GM21390 (cell line): ENCODE data around the gene ARHGAP29.
A peak's percentile ranks its signal among the peaks of the same experiment; 100 is the strongest.

Experiments used
- ATAC-seq: cut with Tn5 transposase; IDR thresholded peaks from one replicate; pipeline ENCODE4 v1.9.1; 2021; ENCODE audit not compliant: unreplicated experiment

The ARHGAP29 gene

DNA sequence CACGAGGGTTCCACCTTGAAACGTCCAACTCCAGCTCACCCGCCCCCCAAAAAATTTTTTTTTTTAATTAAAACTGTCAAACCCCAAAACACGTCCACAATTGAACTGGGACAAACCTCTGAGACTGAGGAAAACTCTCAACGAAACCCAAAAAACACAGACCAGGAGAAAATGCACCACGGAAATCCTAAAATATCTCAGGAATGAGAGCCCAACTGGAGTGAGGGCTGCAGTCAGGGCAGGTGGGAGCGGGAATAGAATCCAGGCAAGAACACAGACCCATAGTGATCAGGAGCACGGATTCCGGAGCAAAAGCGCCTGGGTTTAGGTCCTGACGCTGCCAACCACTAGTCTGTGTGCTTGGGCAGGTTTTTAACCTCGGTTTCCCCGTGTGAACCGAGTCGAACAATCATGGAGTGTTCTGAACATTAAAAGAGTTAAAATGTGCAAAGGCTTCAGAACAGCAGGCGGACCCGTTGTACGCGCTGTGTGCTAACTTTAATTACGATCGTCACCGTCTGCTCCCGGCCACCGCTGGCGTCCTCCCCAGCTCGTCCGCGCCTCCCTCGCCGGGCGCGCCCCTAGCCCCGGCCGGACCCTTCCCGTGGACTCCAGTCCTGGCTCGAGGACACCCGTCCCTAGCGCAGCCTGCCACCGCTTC, 624 bp downstream of the ARHGAP29 start:
- ATAC-seq = peak; percentile 21

DNA sequence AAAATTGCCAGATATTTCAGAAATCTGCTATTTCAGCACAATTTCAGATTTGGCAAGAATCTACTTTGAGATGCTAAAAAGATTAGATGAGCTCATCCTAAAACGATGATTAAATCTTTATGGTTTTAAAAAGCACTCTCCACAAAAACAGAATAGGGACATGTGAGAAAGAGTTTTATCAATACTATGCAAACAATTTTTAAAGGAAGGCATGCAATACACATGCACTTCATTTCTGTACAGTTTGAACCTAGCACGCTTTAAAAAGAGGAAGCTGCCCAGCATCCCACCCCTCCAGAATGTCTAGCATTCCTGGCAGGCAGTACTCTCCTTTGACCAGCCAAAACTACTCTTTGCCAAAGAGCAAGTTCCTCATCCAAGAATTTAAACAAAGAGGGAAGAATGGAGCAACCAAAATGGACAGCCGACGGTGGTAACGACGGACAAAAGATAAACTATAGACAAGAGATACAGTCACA, 1.3 kb downstream of the ARHGAP29 start:
- no peak for ATAC-seq

DNA sequence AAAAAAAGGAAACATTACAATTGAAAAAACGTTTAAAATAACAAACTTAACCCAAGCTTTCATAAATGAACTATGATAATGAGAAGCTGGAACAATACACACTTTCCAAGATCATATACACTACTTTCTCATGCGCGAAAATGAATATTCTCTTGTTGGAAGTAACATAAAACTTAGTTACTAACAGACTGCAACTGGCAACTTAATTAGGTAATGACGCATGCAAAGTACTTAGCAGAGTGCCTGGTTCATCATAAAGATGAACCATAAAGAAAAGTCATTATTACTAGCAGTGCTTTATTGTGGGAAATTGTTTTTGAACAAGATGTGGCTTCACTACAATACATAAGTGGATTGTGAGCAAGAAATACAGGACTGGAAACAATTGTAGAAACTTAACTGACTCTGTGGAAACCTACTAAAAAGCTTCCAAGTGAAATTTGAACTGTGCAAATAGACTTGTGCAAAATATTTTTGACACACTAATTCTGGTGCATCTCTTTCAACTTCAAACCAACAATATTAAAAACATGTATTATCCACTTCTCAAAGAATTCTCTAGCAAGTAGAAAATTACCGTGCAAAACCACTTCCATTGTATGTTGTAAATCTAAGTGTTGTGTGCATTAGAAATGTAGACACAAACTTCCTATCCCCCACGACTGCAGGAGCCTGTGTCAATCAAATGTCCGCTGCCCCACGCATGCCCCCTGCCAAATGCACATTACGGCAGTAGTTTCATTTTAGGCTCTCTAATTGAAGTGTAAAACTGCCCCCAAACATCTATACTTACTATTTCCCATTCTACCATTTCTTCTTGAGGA, 2.0 kb downstream of the ARHGAP29 start:
- no peak for ATAC-seq

DNA sequence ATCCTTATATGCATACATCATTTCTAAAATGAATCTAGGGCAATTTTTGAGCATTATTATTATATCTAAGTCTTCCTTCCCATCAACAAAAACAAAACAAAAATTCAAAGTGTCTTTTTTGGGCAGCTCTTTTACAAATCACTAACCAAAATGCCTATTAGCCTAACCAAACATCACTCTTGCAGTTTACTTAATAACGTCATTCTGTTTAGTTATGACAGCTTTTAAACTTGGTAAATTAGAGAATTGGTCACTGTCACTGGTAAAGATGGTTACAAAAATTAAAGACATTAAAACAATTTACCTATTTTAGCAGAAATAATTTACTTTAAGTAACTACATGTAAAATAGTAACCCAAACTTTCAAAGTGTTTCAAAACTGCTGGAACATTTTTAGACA, 2.8 kb downstream of the ARHGAP29 start:
- no peak for ATAC-seq

DNA sequence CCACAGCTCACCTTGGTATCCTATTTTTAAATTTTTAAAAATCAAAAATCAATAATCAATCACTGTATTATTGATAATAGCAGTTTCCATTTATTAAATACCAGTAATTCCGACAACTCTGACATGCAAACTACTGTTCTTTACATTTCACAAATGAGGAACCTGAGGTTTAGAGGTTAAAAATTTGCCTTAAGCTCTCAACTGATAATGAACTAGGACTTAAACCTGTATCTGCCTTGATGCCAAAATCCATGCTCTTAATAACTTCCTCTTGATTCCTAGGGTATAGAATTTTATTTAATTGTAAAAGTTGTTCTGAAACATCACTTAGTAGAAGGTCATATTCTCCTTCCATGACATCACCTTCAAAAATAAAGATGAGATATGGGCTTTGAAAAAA, 5.6 kb downstream of the ARHGAP29 start:
- ATAC-seq = no peak

DNA sequence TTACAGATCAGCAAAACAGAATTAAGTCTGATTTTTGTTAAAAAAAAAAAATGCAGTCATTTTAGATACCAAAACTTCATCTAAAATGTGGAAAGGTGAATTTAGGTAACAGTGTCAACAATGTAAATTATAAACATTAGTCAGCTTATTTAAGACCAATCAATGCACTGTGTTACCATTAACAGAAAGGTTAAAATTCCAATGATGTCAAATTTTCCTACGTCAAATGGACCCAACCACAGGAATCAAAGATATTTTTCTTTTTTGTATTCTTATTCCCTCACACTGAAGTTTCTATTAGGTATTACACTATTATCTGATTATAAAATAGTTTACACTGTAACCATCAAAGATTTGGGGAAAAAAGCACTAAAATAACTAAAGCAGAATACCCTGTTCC, 6.5 kb downstream of the ARHGAP29 start:
- no peak for ATAC-seq

DNA sequence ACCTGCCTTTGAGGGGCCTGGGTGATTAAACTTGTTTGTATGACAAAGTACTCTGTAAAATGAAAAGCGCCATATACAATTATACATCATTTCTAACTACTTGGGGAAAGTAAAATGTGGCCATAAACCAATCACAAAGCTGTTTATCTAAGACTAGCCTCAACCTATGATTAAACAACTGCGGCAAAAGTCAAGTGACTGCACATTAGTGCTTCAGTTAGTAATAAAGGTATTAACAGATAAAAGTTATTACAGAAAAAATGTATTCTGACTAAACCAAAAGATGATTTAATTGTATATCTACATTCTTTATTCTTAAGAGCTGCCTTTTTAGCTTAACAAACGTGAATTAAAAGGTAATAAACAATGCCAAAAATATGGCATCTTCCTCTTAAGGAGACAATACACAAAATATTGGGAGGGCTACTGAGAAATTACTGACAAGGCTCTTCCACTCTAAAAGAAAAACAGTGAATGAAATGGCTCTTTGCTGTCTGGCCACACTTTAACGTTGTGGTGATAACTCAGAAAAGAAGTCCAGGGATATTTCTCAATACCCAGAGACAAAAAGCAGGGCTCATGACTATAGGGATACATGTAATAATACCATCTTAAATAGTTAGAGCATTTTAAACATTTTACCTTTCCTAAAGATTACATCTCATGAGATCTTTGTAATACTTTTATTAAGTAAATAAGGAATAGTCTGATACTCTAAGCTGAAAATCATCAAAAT, 8.6 kb downstream of the ARHGAP29 start:
- no peak for ATAC-seq

DNA sequence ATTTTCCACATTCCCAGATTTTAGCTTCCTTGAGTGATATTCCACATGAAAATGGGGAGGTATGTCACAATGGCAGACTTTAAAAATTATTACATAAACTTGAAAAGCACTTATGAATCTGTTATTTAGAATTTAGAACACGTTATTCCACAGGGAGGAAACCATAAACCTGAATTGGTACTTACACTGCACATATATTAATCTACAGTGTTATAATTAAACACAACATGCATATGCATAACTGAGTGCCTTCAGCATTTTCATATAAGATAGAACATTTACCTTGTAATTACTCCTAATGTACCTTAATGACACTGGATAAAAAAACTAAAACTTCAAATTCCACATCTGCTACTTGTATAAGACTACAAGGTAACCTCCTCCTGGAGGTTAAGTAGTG, 9.8 kb downstream of the ARHGAP29 start:
- no peak for ATAC-seq

DNA sequence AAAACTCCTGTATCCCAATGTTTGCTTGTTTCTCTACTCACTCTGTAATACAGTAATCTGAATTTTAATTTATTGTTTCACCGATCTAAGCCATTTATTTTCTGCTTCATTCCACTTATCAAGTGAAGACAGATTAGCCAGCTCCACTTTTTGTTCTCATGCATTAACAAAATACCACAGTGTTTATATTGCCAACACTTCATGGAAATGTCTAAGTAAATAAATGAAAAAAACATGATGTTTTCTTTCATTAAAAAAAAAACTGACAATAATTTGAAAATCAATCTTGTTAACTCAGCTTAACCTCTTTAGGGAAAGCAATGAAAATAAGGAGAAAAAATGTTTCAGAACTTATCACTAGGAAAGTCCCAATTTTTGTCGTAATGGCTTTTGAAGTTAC, 11.5 kb downstream of the ARHGAP29 start:
- no peak for ATAC-seq

DNA sequence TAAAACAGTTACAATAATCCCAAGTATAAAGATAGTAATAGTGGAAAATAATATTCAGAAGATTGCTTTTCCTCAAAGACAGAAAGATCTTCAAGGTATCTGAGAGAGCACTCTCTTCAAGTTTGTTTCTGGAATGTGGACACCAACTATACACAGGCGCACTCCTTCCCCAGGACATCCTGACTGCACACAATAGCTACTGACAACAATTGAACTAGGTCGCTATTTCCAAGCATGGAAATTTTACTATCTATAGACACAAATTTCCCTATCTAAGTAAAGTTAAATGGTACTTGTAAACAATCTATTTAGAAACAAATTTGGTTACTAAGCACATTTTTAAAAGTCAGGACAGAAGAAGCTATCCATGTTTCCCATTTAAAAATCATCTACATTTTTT, 19.1 kb downstream of the ARHGAP29 start:
- ATAC-seq = no peak

DNA sequence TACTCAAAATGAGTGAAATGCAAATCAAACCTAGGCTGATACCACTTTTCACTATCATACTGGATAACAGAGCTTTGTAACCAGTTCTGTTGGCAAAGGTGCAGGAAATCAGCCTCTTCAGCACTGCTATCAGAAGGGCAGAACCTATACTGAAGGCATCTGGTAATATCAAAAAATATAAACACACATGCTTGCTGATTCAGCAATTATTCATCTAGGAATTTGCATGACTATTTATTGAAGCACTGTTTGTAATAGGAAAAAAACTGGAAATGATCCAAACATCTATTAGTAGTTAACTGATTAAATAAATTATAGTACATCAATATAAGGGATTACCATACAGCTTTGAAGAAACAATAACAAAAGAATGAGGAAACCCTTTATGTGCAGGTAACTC, 21.4 kb downstream of the ARHGAP29 start:
- ATAC-seq = no peak

DNA sequence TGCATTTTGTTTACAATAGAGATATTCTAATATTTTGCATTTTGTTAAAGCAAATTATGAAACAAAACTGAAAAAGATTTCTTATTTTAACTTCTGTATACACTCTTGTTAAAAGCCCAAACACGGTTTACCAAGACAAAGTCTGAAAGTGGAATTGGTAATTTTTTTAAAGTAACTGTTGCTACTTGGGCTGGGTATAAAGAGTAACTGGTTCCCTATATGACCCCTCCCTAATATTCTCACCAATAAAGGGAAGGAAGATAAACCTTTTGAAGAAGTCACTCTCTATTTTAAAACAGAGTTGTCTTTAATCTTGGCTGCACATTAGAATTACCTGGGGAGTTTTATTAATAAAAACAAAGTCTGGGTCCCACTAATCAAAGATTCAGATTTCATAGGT, 27.4 kb downstream of the ARHGAP29 start:
- no peak for ATAC-seq

DNA sequence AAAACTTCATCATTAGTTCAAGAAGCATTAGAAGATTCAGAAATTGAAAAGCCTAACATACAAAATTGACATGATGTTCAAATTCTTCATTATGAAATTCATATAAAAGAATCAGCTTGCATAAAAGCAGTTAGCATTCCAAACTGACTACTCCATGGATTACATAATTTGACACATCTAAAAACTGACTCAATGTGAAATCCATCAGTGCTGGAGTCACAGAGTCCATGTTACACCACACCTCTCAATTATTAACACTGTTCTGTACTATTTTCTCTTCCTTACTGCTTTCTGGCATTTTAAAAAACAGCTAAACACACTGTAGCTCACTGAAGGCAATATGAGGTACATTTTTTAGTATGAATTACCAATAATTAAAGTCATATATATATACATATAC, 28.0 kb downstream of the ARHGAP29 start:
- ATAC-seq = no peak

DNA sequence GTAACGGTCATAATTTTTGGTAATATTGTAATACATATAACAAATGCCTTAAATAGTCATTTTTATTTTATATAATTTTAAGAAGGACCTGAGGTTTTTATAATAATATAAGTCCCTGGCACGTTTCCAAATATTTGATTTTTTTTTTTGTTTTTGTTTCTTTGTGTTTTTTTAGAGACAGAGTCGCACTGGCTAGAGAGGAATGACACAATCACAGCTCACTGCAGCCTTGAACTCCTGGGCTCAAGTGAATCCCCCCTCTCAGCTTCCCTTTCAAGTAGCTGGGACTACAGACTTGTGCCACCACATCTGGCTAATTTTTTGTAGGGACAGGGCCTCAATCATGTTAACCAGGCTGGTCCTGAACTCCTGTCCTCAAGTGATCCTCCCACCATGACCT, 29.7 kb downstream of the ARHGAP29 start:
- no peak for ATAC-seq

DNA sequence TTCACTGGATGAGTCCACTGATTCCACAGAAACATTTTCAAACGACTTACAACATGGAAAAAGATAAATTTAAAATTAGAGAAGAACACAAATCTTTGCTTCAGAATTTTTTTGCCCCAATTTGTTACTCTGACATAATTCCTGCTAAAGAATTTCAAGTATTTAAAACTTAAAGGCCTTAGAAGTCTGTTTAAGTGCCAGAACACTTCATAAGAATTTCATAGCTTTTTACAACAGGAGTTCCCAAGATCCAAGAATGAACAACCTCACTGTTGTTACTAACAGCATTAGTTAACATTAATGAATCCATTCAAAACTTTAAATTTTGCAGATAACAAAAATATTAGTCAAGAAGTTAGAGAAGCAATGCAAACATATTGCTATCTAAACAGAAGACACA, 31.7 kb downstream of the ARHGAP29 start:
- no peak for ATAC-seq

DNA sequence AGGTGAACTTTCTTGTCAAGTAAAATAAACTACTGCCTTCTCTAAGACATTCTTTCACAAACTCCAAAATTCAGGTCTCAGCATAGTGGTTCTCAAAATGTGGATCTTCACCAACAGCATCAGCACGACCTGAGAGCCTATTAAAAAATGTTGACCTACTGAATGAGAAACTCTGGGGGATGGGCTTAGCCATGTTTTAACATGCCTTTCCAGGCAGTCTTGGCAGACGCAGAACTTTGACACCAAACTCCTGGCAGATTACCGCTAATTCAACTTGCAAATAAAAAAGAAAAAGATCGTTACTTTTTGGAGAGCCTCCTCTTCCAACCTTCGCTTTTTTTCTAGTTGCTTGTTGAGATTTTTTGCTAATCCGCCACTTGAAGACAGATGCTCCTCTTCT, 35.1 kb downstream of the ARHGAP29 start:
- no peak for ATAC-seq

DNA sequence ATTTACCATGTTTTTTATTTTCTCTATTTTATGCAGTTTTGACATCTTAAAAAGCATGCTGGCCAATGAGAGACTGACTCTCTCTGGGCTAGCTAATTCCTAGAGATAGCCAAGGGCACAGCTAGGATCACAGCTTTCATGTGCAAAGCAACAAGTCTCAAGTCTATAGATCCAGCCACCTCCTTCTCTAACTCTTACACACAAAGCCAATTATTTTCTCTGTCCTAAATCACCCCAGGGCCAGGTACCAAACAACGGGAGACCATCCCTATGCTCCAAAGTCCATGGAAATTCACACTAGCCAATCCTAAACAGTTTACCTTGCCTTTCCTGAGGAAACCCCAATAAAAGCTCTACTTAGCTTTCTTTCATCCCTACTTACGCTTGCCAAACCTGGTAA, 38.0 kb downstream of the ARHGAP29 start:
- no peak for ATAC-seq

DNA sequence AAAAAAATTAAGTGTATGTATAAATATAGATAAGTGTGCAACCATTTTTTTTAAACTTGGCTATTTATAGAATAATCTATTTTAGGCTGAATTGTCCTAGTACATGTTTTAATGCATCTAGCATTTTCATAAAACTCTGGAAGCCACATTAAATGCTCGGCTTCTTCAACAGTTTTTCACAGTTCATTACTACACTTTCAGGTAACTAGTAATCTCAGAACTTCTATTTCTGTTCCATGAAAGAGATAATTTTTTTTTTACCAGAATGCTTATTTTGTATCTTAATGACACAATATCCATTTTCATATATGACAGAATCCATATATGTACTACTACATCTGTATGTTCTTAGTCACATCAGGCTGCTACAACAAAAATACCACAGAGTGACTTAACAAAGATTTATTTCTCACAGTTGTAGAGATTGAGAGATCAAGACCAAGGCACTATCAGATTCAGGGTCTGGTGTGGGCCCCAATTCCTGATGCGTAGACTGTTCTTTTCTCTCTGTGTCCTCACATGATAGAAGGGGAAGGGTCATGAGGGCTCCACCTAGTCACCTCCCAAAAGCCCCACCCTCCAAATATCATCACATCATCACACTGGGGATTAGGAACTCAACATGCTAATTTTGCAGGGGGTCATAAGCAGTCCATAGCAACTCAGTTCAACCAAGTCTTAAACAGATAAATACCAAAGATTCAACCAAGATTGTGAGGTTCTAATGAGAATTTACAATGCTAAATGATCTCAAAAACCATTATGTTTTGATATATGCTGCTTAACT, 43.1 kb downstream of the ARHGAP29 start:
- ATAC-seq = no peak

DNA sequence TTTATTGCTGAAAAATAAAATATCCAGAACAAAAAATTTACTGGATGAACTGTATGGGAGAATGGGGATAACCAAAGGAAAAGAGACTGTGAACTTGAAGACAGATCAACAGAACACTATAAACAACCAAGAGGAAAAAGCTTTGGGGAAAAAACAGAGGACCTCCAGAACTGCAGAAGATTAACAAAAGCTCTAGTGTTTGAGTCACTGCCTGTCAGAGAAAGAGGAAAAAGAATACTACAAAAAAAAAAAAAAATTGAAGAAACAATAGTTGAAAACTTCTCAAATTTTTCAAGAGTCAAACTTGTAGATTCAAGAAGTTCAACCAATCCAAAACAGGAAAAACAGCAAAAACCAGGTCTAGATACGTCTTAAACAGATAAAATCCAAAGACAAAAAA, 44.3 kb downstream of the ARHGAP29 start:
- ATAC-seq = no peak

DNA sequence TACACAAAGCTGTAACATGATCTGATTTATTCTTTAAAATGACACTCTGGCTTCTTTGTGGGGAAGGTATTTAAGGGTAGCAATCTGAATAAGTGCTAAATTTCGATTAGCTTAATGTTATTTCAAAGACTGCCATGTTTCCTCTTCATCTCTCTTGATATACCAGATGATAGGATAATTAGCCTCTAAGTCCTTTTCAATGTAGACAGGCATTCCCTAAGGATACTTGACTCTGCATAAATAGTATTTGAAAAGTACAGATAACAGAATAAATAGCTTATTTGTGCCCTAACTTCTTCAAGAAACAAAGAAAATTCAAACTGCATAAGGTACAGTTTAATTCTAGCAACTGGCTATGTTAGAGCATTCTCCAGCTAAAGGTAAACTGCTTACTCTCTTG, 46.2 kb downstream of the ARHGAP29 start:
- ATAC-seq = no peak

DNA sequence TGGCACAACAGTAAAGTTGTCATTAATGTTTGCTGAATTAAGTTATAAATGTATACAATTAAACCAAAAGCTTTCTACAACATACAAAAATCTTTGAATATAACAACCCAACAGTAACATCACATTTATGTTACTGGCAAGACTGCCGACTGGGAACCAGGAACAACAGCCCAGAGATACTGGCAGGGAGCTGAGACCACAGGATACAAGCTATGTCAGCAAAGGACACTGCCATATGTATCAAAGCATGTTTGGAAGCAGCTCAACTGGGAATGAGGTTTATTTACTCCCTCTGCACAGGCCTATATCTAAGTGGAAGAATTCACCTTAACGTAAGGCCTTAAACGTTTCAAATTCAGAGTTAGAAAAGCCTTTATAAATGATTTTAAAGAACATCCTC, 50.4 kb downstream of the ARHGAP29 start:
- no peak for ATAC-seq
